CD4-positive, alpha-beta T cell treated with Interferon gamma for 1 hour (primary cell): ENCODE results near the gene TMEM260.

Experiments
- DNase-seq: peaks from one replicate; pipeline ENCODE4 v3.0.0-alpha.2; 2020

Gene TMEM260

DNA sequence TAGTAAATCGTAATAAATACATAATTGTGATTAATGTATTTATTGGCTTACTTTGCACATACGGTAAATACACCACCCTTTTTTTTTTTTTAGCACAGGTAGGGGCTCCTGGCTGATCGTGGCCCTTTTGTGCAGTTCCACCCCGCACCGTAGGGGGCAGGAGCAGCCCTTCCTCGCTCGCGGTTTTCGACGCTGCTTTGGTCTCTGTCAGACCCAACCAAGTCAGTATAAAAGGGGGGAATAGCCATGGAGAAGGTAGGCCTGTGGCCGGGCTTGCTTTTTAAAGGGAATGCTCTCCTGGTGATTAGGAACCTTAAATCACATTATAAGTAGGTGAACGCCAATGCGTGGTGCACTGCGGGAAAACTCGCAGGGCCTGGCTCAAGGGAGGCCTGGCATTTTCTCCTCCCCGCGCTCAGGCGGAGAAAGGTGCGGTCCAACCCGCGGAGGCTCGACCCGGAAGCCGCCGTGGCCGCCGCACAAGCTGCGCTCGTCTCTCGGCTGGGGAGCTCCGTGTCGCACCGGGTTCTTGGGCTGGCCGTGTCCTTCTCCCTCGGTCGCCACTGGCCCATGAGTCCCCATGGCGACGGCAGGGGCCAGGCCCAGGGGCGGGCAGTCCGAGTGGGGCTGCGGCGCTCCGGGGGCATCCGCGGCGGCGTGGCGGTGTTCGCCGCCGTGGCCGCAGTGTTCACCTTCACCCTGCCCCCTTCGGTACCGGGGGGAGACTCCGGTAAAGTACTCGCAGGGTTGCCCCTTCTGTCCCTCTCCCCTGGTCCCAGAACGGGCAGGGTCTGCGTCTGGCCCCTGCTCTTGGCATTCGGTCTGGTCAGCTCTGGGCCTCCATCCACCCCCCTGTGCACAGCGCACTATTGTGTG lies at the start of gene TMEM260:
TSS of gene TMEM260 (plus strand) at position 454 of the 876 bp plus-strand sequence. CDS start at position 571, 117 bp downstream.
- DNase-seq: peak; percentile 88

DNA sequence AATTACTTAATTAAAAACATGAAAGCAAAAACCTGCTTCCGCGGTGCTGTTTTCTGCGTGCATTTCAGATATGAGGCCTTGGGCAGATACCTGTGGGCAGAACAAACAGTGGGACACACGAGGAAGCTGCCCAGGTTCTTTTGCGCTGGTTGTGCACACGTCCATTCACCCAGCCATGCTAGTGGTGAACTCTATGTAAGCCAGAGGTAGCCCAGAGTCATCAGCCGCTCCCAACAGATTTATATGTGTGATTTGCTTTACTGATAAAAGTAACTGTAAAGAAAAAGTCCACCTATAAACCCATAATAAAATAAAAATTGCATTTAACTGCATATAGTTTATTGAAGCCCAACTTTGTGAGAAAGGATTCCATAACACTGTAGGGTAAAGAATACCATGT lies 47.1 kb upstream of the TMEM260 start:
- no peak for DNase-seq

DNA sequence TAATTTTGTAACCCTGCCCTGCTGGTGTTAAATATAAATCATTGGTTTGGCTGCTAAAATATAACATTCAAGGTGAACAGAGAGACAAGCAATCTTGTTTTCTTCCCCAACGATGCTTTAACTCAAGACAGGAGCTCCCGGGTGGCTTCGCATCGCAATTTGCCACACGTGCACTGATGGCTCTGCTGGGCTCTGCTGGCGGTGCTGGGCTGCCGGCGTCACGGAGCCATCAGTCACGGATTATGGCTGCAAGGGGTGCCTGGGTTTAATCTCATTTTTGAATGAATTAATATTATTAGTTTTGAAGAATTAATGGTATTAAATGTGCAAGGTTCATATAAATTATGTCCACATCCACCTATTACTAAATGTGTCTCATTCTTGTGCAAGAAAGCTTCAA lies 44.9 kb upstream of the TMEM260 start:
- no peak for DNase-seq

DNA sequence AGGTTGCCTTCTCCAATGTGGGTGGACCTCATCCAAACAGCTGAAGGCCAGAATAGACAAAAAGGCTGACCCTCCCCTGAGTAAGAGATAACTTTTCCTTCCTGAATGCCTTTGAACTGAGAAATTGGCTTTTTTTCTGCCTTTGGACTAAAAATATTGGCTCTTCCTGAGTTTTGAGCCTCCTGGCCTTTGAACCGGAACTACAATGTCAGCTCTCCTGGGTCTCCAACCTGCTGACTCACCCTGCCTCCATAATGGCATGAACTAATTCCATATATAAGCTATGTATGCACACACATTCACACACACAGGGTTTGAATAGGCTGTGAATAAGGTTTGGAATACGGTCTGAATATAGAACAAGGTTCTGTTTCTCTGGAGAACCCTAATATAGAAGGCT lies 39.7 kb upstream of the TMEM260 start:
- no peak for DNase-seq

DNA sequence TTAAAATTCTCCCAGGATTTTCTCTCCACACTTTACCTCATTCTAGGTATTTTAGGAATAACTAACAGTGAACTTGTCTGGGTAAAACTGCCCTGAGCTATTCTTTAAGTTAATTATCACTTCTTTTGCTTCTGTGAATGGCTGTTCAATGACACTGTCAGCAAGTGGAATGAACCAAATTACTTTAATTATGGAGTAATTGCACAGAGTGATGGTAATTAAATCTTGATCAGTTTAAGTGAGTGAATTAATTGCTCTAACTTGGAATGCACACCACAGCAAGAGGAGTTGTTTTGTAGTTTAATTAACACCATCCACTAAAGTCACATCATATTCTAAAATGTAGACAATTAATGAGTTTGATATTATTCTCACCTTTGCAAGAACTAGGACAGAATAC lies 36.2 kb upstream of the TMEM260 start:
- DNase-seq: no peak

DNA sequence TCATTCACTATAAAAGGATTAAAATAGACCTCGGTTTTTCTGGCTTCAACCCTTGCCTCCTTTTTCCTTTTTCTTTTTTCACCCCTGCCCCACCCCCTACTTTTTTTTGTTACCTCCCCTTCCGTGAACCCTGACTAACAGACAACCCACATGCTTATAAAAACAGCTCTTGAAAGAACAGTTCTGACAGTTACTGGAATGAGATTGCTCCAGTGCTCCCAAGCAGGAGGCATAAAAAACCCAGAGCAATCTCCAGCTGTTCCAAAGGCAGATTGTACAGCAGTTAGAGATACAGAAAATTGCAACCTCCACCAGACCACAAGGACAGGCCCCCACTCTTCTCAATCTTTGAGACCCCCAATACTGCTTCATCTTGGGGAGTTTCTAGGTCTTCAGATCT lies 29.9 kb upstream of the TMEM260 start:
- DNase-seq: no peak

DNA sequence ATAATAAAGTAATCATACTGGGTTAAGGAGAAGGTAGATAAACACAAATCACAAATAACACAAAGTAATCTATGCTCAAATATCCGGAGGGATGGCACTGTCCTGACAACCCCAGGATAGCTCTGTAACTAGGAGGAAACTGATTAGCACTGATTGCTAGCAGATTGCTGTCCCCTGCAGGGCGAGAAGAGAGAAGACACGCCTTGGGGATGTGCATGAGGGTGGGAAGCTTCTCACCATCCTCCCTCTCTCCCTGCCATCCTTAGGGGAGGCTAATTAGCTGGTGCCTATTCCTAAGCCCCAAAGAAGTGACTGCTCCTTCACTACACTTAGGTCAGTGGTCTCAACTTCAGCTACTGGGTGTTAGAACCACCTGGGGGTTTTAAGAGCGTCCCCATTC lies 27.0 kb upstream of the TMEM260 start:
- DNase-seq: no peak

DNA sequence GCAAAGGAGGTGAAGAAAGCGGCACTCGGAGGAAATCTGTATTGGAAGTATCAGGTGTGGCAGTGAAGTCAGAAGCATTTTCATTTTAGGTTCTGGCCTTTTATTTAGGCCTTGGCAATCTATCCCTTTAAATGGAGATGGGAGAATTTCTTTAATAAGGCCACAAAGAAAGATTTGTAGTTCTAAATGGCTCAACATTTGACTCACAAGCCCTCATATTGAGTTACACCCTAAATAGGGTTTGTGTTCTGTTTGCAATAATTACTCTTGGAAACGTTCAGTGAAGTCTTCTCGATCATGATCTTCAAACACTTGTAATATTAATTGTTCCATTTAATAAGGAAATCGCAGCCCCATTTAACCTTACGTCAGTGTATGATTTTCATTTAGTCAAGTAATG lies 25.3 kb upstream of the TMEM260 start:
- DNase-seq: no peak

DNA sequence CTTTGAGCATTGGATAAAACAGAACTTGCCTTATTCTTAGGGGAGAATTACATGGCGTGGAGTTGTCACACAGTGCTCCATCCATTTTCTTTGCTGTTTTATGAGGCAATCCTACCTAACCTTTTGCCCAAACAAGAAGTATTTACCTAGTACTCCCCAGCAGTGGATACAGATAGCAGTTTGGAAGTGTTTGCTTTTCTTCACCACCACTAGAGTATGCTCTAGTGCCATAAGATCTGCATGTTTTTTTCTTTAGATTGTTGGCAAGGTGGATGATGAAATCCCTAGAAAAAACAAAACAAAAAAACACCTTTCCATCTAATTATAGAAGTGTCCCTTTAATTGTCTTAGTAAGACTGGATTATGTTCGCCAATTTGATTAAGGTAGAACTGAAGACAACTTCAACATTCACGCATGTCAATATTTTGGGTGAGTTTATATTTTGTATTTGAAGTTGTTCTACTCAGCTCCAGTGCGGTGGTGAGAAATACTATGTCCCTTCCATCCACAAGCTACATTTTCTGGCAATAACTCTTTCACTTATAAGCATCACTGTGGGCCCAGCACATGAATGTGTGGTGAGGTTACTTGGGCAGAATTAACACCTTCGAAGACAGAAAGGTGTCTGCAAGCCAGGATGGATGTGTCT lies 23.6 kb upstream of the TMEM260 start:
- no peak for DNase-seq

DNA sequence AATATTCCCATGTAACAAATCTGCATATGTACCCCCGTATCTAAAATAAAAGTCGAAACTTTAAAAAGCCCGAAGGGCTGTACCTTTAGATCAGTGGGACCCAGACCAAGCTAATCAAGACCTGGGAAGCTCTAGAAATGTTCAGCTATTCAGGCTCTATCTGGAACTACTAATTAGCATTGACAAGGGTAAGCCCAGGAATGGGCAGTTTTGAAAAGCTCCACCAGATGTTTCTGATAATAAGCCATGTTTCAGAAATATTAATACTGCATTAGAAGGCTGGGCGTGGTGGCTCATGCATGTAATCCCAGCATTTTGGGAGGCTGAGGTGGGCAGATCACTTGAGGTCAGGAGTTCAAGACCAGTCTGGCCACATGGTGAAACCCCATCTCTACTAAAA lies 20.4 kb upstream of the TMEM260 start:
- no peak for DNase-seq

DNA sequence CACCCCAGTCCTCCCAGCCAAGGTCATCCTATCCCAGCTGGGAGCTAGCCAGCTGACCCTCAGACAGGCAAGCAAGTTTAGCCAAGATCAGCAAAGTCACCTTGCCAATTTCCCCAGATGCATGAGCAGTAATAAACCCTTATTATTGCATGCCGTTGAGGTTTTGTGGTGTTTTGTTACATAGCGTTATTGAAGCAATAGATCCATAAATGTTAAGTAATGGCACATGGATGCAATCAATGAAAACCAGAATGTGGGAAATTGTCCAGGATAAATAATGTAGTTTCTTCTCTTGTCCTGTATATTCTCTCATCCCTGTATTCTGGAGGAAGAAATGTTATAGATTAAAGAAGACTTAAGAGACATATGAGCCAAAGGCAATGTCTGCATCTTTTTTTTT lies 18.0 kb upstream of the TMEM260 start:
- no peak for DNase-seq

DNA sequence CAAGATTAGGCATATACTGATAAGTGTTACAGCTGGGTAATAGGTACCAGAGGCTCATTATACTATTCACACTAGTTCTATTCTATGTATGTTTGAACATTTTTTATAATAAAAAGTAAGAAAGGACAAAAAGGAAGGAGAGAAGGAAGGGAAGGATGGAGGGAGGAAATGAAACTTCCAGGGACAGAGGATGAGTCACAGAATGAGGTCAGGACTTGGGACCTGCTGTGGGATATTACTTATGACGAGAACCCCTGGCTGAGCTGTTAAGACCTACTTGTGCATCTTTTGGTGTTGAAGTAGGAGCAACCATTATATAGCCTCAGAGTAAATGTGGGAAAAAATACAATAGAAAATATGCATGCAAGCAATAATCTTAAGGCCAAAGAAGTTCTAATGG lies 16.7 kb upstream of the TMEM260 start:
- DNase-seq: no peak

DNA sequence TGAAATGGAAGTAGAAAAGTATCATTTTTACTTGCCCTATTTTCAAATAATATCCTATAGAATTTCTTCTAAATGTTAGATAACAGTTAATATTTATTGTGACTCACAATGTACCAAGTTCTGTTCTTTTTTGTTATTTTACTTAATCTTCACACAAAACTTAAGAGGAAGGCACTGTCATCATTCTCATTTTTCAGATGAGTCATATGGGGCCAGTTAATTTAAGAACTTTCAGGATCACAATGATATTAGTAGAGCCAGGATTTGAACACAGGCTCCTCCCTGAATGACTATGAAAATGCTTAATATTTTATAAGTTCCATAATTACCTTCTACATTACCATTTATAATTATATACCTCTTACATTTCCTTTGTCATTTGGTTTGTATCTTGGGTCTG lies 10.4 kb upstream of the TMEM260 start:
- DNase-seq: no peak

DNA sequence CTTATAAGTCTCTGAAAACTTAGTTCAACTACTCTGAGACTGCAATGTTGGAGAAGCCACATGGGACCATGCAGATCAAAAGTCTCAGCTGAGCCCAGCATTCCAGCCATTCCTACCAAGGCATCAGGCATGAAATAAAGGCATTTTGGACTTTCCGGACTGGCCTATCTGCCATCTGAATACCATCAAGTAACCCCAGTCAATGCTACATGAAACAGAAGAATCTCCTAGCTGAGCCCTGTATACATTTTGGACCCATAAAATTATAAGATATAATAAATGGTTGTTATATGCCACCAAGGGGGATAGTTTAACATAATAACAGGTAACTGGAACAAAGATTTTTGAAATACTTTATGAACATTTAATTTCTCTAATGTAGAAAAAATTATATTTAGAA lies 9.3 kb upstream of the TMEM260 start:
- no peak for DNase-seq

DNA sequence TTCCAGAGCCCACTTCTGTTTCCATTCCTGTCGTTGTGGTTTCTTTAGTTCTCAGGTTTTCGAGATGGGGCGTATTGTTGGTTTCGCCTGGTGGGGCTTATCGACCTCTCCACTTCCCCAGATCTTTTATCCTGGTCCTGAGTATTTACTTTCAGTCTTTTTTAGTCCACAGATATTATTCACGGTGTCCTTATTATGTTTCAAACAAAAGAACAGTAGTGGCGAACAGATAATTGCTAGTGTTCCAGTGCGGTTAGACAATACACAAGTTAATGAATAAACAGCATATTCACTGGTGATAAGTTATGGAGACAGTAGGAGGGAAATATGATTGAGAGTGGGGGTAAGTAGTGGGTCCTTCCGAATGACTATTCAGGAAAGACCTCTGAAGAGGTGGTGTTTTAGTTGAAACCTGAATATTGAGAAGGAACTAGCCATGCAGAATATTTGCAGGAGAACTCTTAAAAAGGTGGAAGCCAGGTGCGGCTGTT lies 668 bp downstream of the TMEM260 start:
- no peak for DNase-seq

DNA sequence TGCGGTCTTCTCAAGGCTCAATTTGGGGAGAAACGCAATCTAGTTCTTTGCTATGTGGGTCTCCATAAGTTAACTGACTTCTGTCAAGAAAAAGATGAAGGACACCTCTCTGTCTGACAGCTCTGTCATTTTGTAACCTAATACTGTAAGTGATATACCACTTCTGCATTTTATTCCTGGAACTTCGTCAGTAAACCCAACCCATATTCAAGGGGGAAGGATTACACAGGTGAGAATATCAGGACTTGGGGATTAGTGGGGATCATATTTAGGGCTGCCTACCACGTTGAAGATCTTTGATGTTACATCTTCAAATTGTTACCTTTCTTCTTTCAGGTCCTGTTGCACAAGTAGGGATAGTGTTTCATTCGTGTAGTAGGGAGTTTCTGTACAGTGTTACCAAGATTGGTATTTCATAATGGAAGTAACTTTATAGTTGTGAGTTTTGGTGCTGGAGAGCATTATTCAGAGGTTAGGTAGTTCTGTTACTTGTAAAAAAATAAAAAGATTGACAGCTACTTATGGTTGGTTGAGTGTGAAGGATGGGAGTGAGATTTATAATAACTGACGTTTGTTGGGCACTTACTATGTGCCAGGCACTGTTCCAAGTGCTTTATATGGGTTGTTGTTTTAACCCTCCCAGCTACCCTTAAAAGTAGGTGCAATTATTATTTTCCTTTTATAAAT lies 1.6 kb downstream of the TMEM260 start:
- DNase-seq: no peak

DNA sequence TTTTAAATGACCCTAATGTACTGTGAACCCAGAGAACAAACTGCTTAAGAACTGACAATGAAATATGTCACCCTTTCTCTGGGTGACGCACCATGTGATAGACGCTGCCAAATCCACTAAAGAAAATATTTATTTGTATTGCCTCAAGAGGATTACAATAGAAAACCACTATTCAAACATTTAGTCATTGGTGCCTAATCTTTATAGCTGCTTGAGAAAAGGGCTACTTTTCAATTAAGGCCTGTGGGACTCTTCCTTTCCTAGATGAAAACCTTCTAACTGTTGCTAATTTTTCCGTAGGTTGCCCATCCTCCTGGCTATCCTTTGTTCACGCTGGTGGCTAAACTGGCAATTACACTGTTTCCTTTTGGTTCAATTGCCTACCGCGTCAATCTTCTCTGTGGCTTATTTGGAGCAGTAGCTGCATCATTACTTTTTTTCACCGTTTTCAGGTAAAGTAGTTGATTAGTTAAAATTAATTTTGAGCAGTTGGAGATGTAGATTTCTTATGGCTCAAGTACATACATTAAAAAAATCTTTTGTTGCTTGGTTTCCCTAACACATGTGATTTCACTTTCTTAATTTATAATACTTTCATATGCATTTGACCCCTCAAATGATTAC lies 6.0 kb downstream of the TMEM260 start:
- no peak for DNase-seq

DNA sequence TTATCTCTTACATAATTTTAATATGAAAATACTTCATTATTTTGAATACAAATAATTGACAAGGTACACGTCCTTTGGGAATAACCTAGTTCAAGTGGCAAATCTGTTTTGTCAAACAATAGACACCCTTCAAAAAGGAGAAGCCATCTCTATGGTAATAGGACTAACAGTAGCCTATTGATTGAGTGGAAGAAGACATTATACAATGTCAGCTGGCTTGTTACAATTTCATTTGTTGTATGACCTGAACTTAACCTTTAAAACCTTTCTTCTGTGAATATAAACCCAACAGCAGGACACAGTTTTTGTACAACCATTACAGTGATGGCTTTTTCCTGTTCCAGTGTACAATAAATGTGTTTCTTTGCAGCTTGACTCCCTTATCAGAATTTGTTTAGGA lies 8.1 kb downstream of the TMEM260 start:
- no peak for DNase-seq

DNA sequence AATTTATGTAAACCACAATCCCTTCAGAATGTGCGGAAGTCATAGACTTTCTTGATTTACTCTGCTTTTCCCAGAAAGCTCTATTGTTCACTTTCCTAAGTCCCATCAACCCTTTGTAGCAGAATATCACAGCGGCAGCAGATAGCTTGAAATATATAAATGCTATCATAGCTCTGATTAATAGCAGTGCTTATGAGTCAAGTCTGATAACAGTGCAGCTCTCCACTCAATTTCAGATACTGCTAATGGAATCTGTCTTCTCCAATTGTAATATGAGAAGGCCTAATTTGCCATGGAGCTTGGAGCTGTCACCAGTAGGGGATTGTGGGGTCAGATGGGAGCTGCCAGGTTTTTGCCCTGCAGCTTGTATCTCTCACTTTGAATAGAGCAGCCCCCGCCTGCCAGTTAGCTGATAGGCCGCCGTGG lies 10.9 kb downstream of the TMEM260 start:
- no peak for DNase-seq

DNA sequence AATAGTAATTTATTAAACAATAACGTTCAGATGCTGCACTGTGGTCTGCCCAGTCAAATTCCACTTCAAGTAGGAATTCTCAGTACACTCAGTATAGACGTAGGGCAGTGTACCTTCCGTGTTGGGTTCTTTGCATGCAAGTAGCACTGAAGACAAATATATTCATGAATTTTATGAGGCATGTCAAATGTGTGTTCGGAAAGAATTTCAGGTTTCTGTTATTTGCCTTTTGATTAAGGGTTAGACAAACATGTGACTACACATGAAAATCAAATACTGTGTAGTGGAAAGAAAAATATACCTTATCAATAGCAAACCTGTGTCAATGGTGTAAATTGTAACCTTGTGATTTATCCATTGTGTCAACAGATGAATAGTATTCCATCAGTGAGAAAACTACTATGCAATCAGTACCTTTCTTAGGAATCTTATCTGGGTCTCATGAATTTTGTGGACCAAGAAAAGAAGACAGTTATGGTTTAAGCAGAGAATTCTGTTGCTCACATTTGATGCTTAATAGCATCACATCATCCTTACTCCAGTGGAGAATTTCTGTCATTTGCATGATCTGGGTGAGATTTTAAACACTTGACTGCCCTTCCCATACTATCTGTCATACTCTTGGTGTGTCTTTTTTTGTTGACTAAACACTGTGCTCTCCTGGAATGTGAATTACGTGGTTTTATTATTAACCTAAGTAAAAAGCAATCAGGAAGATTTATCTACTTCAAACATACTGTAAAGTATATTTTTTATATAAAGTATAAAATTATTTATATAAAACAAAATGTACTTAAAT lies 13.3 kb downstream of the TMEM260 start:
- no peak for DNase-seq

DNA sequence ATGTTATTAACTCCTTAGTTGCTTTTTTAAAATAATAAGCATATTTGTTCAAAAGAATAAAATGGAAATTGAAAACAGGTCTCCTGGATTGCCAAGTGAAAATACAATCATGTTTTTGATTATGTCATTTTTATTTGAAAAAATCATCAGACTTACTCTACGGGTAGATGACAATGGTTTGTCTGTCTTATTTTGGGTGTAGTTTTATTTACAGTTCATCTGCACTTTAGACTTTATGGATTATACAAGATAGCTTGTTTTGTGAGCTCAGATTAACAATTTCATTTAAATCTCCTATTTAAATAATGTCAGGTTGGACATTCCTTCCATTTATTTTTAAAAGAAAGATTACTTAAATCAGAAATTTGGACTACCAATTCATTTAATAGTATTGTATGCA lies 14.8 kb downstream of the TMEM260 start:
- DNase-seq: no peak

DNA sequence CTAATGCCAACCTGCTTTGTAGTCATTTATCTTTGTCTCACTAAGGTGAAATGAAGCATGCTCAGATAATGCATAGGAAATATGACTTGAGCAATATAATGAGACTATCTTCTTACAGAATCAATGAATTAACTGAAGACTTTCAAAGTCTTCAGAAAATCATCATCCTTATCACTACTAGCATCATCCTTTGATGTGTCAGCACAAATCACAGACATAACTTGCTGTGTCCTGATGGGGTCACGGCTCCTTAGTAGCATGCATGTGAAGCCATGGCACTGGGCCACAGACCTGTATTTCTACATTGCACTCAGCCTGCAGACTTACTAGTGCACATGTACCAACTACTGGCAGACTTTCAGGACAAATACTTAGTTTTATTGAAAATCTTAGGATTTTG lies 18.9 kb downstream of the TMEM260 start:
- no peak for DNase-seq
